ENCODE measurements around the gene KIF12.
"Not testable (repeated sequence)": the region's sequence is repeated elsewhere in the genome, so short reads cannot be mapped to it uniquely, and the experiment has no call there.

The KIF12 gene

DNA sequence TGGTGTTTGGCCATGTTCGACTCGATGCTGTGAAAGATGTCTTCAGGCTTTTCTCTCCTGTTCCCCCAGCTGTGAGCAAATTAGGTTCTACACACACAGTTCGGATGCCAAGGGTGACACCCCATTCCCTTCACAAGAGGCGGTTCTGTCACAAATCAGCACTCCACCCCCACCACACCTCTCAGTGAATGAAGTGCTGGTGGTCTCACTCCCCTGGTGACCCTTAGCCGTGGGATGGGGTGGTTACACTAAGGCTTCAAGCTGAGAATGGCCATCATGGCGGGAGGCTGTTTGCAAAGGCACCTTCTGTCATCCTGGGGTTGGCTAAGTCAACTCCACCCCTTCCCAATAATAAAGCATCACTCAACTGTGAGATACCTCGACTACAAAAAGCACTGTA is 47.4 kb downstream of the KIF12 start:
- WGBS (ENCODE audit: insufficient coverage, insufficient read length) = no CpG with 5 or more reads among the region's 7 CpGs
- DNase-seq (ENCODE audit: low read depth, low spot score) = no peak
- H3K9me3 ChIP-seq (ENCODE audit: control insufficient read depth, insufficient read depth, low read length) = no peaks in the 10 kb centered on the region
- H3K4me1 ChIP-seq (ENCODE audit: control insufficient read depth, insufficient read depth, low read length) = no peaks in the 10 kb centered on the region
- no peak overlapping the region for H3K4me3 ChIP-seq (ENCODE audit: low read length)
- no peak overlapping the region for H3K27ac ChIP-seq (ENCODE audit: low read length)
- H3K27me3 ChIP-seq (ENCODE audit: control insufficient read depth, insufficient read depth, low read length) = no peaks in the 10 kb centered on the region
- peaks cover 17% of the 10 kb centered on the region for H3K36me3 ChIP-seq (ENCODE audit: control insufficient read depth, insufficient read depth, low read length)

DNA sequence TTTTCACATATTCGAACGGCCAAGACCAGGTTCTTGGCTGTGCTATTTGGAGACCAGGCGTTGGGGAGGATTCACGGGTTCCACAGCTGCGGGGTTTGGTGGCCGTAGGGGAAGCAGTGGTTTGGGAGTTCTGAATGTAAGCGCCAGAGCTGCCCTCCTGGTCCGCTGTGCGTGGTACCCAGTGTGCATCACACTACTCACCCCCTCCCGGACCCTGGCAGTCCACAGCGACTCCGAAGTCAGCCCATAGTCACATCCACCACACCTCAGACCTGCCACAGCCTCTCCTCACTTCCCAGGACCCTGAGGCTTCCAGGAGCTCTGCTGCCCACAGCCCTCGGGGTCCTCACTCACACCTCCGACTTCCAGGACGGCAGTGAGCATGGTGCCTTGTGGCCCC is 47.8 kb downstream of the KIF12 start:
- no peak for DNase-seq (ENCODE audit: low read depth, low spot score)
- WGBS (ENCODE audit: insufficient coverage, insufficient read length) = no CpG with 5 or more reads among the region's 15 CpGs
- no peak overlapping the region for H3K4me3 ChIP-seq (ENCODE audit: low read length)
- H3K4me1 ChIP-seq (ENCODE audit: control insufficient read depth, insufficient read depth, low read length) = no peaks in the 10 kb centered on the region
- no peak overlapping the region for H3K27ac ChIP-seq (ENCODE audit: low read length)
- no peaks in the 10 kb centered on the region for H3K27me3 ChIP-seq (ENCODE audit: control insufficient read depth, insufficient read depth, low read length)
- H3K36me3 ChIP-seq (ENCODE audit: control insufficient read depth, insufficient read depth, low read length) = peaks cover 15% of the 10 kb centered on the region
- no peaks in the 10 kb centered on the region for H3K9me3 ChIP-seq (ENCODE audit: control insufficient read depth, insufficient read depth, low read length)

DNA sequence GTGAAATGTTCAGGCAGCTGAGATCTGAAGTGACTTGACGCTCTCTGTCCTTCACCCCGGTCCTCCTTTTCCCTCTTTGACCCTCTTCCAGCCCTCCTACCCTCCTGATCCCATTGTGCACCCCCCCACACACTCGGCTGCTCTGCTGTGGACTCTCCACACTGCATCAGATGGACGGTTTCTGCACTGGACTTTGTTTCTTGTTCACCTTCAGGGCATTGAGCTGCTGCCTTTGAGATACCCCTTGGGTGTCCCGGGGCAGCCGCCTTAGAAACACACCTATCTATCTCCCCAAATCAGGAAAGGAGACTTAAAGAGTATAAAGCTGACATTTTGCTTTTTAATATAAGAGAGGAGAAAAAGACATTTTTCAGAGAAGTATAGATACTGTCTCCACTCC is 48.4 kb downstream of the KIF12 start:
- no peak overlapping the region for H3K27ac ChIP-seq (ENCODE audit: low read length)
- H3K9me3 ChIP-seq (ENCODE audit: control insufficient read depth, insufficient read depth, low read length) = no peaks in the 10 kb centered on the region
- no CpG with 5 or more reads among the region's 6 CpGs for WGBS (ENCODE audit: insufficient coverage, insufficient read length)
- H3K4me1 ChIP-seq (ENCODE audit: control insufficient read depth, insufficient read depth, low read length) = no peaks in the 10 kb centered on the region
- H3K4me3 ChIP-seq (ENCODE audit: low read length) = no peak overlapping the region
- no peaks in the 10 kb centered on the region for H3K27me3 ChIP-seq (ENCODE audit: control insufficient read depth, insufficient read depth, low read length)
- DNase-seq (ENCODE audit: low read depth, low spot score) = no peak
- H3K36me3 ChIP-seq (ENCODE audit: control insufficient read depth, insufficient read depth, low read length) = peaks cover 15% of the 10 kb centered on the region

DNA sequence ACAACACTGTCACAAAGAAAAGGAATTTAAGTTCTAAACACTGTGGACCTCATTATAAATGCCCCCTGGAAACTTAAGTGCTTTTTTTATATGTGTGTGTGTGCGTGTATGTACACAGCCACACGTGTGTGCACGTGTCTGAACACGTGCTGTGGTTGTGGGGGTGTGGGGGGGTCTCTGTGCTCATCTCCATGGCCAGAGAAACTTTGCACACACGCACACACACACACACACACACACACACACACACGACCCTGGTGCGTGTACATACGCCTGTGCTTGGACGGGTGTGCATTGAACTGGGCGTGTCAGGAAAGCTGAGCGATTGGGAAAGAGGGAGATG is 48.9 kb downstream of the KIF12 start:
- no peaks in the 10 kb centered on the region for H3K4me1 ChIP-seq (ENCODE audit: control insufficient read depth, insufficient read depth, low read length)
- no peak overlapping the region for H3K27ac ChIP-seq (ENCODE audit: low read length)
- WGBS (ENCODE audit: insufficient coverage, insufficient read length) = no CpG with 5 or more reads among the region's 11 CpGs
- H3K9me3 ChIP-seq (ENCODE audit: control insufficient read depth, insufficient read depth, low read length) = no peaks in the 10 kb centered on the region
- DNase-seq (ENCODE audit: low read depth, low spot score) = no peak
- H3K36me3 ChIP-seq (ENCODE audit: control insufficient read depth, insufficient read depth, low read length) = peaks cover 15% of the 10 kb centered on the region
- no peak overlapping the region for H3K4me3 ChIP-seq (ENCODE audit: low read length)
- no peaks in the 10 kb centered on the region for H3K27me3 ChIP-seq (ENCODE audit: control insufficient read depth, insufficient read depth, low read length)

DNA sequence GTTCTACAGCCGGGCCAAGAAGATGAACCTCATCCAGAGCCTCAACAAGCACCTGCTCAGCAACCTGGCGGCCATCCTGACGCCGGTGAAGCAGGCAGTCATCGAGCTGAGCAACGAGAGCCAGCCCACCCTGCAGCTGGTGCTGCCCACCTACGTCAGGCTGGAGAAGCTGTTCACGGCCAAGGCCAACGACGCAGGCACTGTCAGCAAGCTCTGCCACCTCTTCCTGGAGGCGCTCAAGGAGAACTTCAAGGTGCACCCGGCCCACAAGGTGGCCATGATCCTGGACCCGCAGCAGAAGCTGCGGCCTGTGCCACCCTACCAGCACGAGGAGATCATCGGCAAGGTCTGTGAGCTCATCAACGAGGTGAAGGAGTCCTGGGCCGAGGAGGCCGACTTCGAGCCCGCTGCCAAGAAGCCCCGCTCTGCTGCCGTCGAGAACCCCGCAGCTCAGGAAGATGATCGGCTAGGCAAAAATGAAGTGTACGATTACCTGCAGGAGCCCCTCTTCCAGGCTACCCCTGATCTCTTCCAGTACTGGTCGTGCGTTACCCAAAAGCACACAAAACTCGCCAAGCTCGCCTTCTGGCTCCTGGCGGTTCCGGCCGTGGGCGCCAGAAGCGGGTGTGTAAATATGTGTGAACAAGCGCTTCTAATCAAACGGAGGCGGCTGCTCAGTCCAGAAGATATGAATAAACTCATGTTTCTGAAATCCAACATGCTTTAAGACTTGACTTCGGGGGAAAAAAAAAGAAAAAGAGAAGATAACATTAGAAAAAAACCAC is 49.5 kb downstream of the KIF12 start:
- Histone ChIP-seq H3K27ac (ENCODE audit: low read length) (no peak overlapping the region), H3K9me3 (ENCODE audit: control insufficient read depth, insufficient read depth, low read length) (no peaks in the 10 kb centered on the region), H3K36me3 (ENCODE audit: control insufficient read depth, insufficient read depth, low read length) (peaks cover 15% of the 10 kb centered on the region), H3K4me3 (ENCODE audit: low read length) (no peak overlapping the region), H3K27me3 (ENCODE audit: control insufficient read depth, insufficient read depth, low read length) (no peaks in the 10 kb centered on the region), H3K4me1 (ENCODE audit: control insufficient read depth, insufficient read depth, low read length) (no peaks in the 10 kb centered on the region)
- no peak for DNase-seq (ENCODE audit: low read depth, low spot score)
- WGBS (ENCODE audit: insufficient coverage, insufficient read length) = no CpG with 5 or more reads among the region's 40 CpGs

DNA sequence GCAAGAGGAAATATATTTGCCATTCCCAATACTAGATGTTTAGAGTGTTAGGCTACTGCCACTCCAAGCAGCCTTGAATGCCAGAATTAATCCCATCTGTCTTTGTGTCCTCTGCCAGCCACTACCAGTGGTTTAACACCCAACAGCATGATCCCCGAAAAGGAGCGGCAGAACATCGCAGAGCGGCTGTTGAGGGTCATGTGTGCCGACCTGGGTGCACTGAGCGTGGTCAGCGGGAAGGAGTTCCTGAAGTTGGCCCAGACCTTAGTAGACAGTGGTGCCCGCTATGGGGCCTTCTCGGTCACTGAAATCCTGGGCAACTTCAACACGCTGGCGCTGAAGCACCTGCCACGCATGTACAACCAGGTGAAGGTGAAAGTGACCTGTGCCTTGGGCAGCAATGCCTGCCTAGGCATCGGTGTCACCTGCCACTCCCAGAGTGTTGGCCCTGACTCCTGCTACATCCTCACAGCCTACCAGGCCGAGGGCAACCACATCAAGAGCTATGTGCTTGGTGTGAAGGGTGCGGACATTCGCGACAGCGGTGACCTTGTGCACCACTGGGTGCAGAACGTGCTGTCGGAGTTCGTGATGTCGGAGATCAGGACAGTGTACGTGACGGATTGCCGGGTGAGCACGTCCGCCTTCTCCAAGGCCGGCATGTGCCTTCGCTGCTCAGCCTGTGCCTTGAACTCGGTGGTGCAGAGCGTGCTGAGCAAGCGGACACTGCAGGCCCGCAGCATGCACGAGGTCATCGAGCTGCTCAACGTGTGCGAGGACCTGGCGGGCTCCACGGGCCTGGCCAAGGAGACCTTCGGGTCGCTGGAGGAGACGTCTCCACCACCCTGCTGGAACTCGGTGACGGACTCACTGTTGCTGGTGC is 50.3 kb downstream of the KIF12 start:
- WGBS (ENCODE audit: insufficient coverage, insufficient read length) = no CpG with 5 or more reads among the region's 44 CpGs
- Histone ChIP-seq H3K4me1 (ENCODE audit: control insufficient read depth, insufficient read depth, low read length) (no peaks in the 10 kb centered on the region), H3K36me3 (ENCODE audit: control insufficient read depth, insufficient read depth, low read length) (peaks cover 15% of the 10 kb centered on the region), H3K27ac (ENCODE audit: low read length) (no peak overlapping the region), H3K9me3 (ENCODE audit: control insufficient read depth, insufficient read depth, low read length) (no peaks in the 10 kb centered on the region), H3K4me3 (ENCODE audit: low read length) (no peak overlapping the region), H3K27me3 (ENCODE audit: control insufficient read depth, insufficient read depth, low read length) (no peaks in the 10 kb centered on the region)
- DNase-seq (ENCODE audit: low read depth, low spot score) = no peak

DNA sequence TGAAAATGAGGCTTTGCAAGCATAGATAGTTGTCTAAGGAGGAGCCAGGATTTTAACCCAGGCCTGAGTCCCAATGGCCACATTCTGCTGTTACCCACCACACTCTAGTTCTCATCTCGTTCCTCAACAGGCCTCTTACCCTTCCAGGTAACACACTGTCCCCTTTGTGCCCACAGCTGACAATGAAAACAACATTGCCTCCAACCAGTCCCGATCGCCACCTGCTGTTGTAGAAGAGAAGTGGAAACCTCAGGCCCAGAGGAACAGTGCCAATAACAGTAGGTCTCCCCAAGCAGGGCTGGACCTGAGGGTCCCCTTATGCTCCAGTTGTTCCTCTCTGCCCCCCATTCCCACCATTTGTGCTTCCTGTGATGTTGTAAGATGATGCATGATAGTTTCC is 51.4 kb downstream of the KIF12 start:
- Histone ChIP-seq H3K36me3 (ENCODE audit: control insufficient read depth, insufficient read depth, low read length) (peaks cover 15% of the 10 kb centered on the region), H3K27ac (ENCODE audit: low read length) (no peak overlapping the region), H3K4me3 (ENCODE audit: low read length) (no peak overlapping the region), H3K9me3 (ENCODE audit: control insufficient read depth, insufficient read depth, low read length) (no peaks in the 10 kb centered on the region), H3K4me1 (ENCODE audit: control insufficient read depth, insufficient read depth, low read length) (no peaks in the 10 kb centered on the region), H3K27me3 (ENCODE audit: control insufficient read depth, insufficient read depth, low read length) (no peaks in the 10 kb centered on the region)
- no CpG with 5 or more reads among the region's 3 CpGs for WGBS (ENCODE audit: insufficient coverage, insufficient read length)
- no peak for DNase-seq (ENCODE audit: low read depth, low spot score)

DNA sequence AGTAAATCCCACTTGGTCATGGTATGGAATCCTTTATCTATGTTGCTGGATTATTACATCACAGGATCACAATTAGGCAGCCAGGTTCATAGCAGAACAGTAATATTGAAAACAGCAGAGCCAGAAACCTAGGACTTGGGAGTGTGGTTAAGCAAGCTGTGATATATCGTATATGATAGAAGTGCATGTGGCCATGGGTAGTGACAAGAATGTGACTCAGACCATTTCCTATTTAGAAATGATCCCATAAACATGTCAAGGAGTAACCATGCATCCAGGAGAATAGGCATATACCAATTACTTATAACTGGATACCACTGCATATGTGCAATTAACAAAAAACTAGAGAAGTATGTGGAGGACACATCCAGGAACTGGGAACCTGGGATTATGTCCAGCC is 52.2 kb downstream of the KIF12 start:
- no peaks in the 10 kb centered on the region for H3K4me1 ChIP-seq (ENCODE audit: control insufficient read depth, insufficient read depth, low read length)
- no peaks in the 10 kb centered on the region for H3K27me3 ChIP-seq (ENCODE audit: control insufficient read depth, insufficient read depth, low read length)
- H3K9me3 ChIP-seq (ENCODE audit: control insufficient read depth, insufficient read depth, low read length) = no peaks in the 10 kb centered on the region
- H3K36me3 ChIP-seq (ENCODE audit: control insufficient read depth, insufficient read depth, low read length) = peaks cover 15% of the 10 kb centered on the region
- no peak for DNase-seq (ENCODE audit: low read depth, low spot score)
- WGBS (ENCODE audit: insufficient coverage, insufficient read length) = no CpG with 5 or more reads among the region's 1 CpG
- no peak overlapping the region for H3K4me3 ChIP-seq (ENCODE audit: low read length)
- H3K27ac ChIP-seq (ENCODE audit: low read length) = no peak overlapping the region

DNA sequence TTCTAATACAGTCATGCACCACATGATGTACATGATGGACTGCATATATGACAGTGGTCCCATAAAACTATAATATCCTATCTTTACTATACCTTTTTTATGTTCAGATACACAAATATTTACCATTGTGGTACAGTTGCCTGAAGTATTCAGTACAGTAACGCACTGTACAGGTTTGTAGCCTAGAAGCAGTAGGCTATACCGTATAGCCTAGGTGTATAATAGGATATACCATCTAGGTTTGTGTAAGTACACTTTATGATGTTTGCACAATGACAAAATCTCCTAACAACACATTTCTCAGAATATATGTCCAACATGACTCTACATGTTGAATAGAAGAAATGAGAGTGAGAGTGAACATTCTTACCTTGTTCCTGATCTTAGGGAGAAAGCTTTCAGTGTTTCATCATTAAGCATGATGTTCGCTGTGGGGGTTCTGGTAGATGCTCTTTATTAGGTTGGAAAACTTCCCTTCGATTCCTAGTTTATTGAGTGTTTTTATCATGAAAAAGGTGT is 52.8 kb downstream of the KIF12 start:
- H3K9me3 ChIP-seq (ENCODE audit: control insufficient read depth, insufficient read depth, low read length) = no peaks in the 10 kb centered on the region
- no peak overlapping the region for H3K4me3 ChIP-seq (ENCODE audit: low read length)
- no peaks in the 10 kb centered on the region for H3K27me3 ChIP-seq (ENCODE audit: control insufficient read depth, insufficient read depth, low read length)
- H3K4me1 ChIP-seq (ENCODE audit: control insufficient read depth, insufficient read depth, low read length) = no peaks in the 10 kb centered on the region
- WGBS (ENCODE audit: insufficient coverage, insufficient read length) = no CpG with 5 or more reads among the region's 4 CpGs
- peaks cover 15% of the 10 kb centered on the region for H3K36me3 ChIP-seq (ENCODE audit: control insufficient read depth, insufficient read depth, low read length)
- no peak overlapping the region for H3K27ac ChIP-seq (ENCODE audit: low read length)
- no peak for DNase-seq (ENCODE audit: low read depth, low spot score)

DNA sequence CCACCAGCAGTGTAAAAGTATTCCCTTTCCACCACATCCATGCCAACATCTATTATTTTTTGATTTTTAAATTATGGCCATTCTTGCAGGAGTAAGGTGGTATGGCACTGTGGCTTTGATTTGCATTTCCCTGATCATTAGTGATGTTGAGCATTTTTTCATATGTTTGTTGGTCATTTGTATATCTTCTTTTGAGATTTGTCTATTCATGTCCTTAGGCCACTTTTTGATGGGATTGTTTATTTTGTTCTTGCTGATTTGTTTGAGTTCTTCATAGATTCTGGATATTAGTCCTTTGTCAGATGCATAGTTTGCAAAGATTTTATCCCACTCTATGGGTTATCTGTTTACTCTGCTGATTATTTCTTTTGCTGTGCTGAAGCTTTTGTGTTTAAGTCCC is 55.4 kb downstream of the KIF12 start:
- not testable (repeated sequence) for H3K4me1 ChIP-seq (ENCODE audit: control insufficient read depth, insufficient read depth, low read length); H3K9me3 ChIP-seq (ENCODE audit: control insufficient read depth, insufficient read depth, low read length); DNase-seq (ENCODE audit: low read depth, low spot score); H3K27me3 ChIP-seq (ENCODE audit: control insufficient read depth, insufficient read depth, low read length); H3K27ac ChIP-seq (ENCODE audit: low read length); H3K4me3 ChIP-seq (ENCODE audit: low read length); H3K36me3 ChIP-seq (ENCODE audit: control insufficient read depth, insufficient read depth, low read length)
